Activated CD4-positive, alpha-beta T cell treated with anti-CD3 and anti-CD28 coated beads, Interleukin-2, Interleukin-4, amounts not matched to agents 100 ng/mL and 50 ng/mL, durations not matched to agents 16 hours and 8 hours (primary cell): ENCODE measurements around the gene CERS5.

Source experiments
- DNase-seq: peaks from one replicate; pipeline ENCODE4 v3.0.0-alpha.2; 2020; ENCODE audit warnings: low spot score

The CERS5 gene

GRCh38 chr12:50127546-50127945 is 39.6 kb downstream of the CERS5 start:
- no peak for DNase-seq

GRCh38 chr12:50123203-50123602 is 44.0 kb downstream of the CERS5 start:
- DNase-seq, result no peak

- DNase-seq, result no peak
These were observed 45.5 kb downstream of the CERS5 start for GRCh38 chr12:50121641-50122040.

GRCh38 chr12:50120953-50121352 is 46.2 kb downstream of the CERS5 start:
- no peak for DNase-seq

GRCh38 chr12:50120521-50120920 is 46.6 kb downstream of the CERS5 start:
- DNase-seq, result no peak

DNA sequence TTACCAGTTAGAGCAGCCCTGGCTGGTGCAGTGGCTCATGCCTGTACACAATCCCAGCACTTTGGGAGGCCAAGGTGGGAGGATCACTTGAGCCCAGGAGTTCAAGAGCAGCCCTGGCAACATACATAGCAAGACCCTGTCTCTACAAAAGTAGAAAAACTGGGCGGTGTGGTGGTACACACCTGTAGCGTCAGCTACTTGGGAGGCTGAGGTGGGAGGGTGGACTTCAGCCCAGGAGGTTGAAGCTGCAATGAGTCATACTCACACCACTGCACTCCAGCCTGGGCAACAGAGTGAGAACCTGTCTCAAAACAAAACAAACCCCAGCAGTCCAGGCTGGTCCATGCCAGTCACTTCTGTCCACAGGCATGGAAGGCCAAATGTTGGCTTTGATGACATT is 47.8 kb downstream of the CERS5 start:
- DNase-seq, result no peak

DNA sequence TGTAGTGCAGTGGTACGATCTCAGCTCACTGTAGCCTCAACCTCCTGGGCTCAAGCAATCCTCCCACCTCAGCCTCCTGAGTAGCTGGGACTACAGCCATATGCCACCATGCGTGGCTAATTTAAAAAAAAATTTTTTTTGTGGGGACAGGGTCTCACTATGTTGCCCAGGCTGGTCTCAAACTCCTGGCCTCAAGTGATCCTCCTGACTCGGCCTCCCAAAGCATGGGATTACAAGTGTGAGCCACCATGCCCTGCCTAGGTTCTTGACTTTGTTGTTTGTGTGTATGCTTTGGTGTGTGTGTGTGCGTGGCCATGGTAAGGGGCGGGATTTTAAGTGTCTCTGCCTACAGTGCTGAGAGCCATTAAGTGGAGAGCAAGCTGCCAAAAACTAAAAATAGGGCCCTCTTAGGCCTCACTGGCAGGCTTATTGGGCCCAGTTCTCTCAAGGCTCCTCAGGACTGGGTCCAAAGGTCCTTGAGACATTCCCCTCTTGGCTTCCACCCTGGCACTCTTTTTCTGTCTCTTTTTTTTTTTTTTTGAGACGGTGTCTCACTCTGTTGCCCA is 50.0 kb downstream of the CERS5 start:
- DNase-seq, result no peak

DNA sequence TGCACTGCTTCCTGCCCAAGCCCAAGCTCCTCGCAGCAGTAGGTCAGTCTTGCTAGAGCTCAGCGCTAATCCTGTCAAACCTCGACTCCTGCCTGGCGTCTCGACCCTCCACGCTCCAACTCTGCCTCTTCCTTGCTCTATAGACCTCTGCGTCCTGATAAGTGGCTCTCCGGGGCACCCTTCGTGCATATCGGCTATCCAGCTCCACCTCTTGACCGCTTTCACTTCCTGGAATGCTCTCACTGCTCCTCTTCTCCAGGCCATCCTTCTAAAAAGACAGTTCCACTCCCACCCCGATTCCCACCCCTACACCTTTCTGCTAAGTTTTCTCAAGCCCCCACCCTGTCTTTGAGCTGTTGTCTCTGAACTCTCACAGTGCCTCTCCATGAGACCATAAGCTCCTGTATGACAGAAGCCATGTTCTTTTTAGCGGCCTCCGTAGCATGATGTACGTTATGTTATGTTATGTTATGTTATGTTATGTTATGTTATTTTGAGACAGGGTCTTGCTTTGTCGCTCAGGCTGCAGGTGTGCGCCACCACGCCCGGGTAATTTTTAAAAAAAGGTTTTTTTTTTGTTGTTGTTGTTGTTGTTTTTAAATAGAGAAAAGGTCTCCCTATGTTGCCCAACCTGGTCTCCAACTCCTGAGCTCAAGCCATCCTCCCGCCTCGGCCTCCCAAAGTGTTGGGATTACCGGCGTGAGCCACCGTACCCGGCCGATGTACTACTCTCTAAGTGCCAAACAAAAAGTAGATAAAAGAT is 54.5 kb downstream of the CERS5 start:
- no peak for DNase-seq

DNA sequence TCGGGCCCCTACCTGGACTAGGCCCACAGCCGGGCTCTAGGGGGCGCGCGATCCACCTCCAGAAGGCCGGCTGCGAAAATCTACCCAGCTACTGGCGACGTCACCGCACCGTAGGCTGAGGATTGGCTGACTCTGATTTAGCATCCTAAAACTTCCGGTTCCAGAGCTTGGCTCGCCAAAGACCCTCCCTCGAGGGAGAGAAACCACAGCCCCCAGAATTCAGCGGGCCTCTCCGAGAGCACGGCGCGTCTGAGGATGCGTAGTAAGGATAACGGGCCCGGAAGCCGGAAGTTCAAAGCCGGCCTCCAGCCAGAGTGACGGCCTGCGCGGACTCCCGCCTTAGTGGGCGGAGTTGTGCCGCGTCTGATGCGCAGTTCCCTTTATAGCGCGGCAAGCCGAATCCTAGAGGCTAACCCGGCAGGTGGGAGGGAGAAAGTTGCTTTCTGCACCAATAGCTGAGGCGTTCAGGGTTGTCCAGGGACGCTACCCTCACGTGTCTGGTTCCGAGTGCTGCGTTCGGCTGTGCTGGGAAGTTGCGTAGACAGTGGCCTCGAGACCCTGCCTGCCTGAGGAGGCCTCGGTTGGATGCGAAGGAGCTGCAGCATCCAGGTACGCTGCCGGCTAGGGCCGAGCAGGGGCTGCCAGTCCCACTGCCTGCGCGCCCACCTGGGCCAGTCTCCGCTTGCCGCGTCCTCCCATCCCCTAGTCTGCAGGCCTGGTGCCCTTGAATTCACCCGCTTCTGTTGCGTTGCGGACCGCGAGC is 55.3 kb downstream of the CERS5 start, which contains the start of gene COX14:
TSS of gene COX14 (plus strand) at position 544 of the 763 bp plus-strand sequence. CDS start 7,808 bp downstream, outside the sequence.
- peak; percentile 100 for DNase-seq

- DNase-seq, result no peak
These were observed 55.8 kb downstream of the CERS5 start for GRCh38 chr12:50111395-50111692.

DNA sequence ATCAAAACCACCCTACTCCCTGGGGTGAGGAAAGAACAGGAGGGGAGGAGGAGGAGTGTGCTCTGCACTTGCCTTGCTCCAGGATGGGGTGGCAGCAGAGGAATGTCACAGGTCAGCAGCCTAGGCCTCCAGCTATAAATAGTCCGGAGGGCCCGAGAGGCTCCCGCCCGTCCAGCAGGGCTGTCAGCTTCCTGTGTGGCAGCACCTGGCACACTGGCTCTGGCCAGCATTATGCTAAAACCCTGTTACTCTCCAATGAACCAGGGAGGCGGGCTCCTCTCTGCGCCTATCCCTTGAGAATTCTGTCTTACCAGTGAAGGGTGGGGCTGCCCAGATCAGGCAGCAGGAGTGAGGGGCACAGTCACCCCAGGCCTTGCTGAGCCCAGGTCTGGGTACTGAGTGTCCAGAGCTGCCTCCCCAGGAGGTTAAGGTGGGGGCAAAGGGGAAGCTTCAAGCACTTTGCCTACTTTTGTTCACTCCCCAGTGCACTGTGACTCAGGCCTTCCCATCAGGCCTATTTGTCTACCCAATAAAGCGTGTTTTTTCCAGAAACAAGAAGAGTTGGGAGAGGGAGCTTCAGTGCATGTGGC is 56.3 kb downstream of the CERS5 start:
- no peak for DNase-seq

GRCh38 chr12:50110127-50110761 is 56.9 kb downstream of the CERS5 start:
- no peak for DNase-seq

DNA sequence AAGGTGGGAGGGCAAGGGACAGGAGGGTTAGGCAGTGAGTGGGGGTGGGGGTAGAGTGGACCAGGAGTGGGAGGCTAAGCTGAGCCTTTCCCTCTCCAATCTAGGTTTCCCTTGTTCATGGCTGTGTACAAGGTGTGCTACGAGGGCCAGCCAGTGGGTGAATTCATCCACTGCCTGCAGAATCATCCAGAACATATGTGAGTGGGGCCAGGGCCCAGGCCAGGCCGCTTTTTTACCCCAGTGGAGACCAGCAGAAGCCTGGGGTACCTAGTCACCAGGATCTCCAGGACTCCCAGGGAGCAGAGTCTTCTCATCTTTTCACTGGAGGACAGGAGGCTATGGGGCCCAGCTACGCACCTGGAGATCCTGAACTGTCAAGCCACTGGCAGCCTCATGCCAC is 57.9 kb downstream of the CERS5 start:
- no peak for DNase-seq

GRCh38 chr12:50107416-50108268 is 59.5 kb downstream of the CERS5 start:
- DNase-seq, result no peak

DNA sequence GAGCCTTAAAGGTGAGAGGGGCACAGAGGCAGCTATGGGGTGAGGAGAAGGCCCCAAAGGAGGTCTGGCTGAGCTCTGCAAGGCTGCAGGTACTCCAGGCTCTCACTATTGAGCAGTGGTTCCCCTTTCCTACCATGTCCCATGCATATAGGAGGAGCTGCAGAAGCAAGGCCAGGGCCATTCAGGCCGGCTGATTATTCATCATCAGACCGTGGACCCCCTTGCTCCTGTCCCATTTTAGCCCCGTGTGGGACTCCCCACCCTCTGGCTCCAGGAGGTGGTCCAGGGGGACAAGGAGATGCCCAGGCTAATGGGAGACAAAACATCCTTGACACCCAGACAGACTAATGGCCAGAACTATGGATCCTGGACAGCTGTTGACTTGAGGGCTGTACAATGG is 60.3 kb downstream of the CERS5 start:
- no peak for DNase-seq

- no peak for DNase-seq
These were observed 61.2 kb downstream of the CERS5 start for GRCh38 chr12:50105913-50106450.

DNA sequence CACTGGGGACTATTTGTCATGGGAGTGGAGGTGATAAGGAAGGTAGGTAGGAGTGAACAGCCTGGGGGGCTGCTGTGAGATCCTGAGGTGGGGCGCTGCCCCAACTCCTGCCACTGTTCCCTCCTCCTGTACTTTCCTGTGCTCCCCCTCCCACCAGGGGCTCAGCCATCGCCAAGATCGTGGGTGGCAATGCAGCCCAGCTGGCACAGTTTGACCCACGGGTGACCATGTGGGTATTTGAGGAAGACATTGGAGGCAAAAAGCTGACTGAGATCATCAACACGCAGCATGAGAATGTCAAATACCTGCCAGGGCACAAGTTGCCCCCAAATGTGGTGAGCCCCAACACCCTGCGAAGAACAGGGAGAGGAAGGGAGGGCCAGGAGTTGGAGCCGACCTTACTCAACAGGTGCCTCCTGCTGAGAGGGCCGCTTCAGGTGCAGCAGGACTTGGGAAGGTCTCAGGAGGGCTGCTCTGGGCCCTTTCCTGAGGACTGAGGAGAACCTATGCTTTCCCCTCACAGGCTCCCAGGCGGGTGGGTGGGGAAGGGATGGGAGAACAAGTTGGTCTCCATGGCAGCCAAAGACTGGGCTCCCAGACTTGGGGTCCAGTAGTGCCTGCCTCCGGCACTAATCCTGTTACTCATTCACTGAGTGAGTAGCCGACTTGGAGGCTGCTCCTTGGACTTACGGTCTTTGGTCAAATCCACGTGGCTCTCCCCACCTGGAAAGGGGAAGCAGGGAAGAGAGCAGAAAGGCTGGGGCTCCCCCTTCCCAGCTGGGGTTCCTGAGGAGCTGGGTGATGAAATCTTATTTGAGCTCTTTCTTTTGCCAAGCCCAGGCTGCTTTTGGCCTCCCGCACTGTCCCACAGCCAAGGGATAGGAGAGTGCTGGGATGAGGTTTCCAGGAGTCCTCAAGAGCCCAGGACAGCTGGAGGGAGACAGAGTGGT is 62.5 kb downstream of the CERS5 start:
- no peak for DNase-seq

- no peak for DNase-seq
These were observed 63.3 kb downstream of the CERS5 start, which contains the start of gene GPD1 for GRCh38 chr12:50103767-50104321. Gene GPD1 (plus strand): TSS chr12:50104008. CDS start chr12:50104051, 43 bp downstream.

DNA sequence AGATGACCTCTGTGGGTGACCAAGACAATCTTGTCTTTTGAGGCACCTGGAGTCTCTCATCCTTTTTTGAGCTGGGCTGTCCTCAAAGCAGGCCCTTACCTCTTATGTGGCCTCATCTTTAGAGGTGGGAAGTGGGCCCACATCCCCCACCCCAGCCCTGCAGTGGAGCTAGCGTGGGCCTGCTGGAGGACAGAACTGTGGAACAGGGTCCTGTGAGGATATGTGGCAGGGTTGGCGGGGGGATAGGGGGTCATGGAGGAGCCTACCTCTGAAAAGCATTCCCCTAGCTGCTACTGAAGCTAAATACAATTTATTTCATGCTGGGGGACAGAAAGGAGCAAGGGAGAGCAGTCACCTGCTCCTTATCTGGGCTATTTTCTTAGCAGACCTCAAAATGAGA is 63.8 kb downstream of the CERS5 start:
- no peak for DNase-seq
